Measurements from ENCODE around the gene TWIST2. TPM values are rescaled to one million over a fixed set of nuclear protein-coding genes. Genes with fewer than 3 reads are reported as not detected.

Gene TWIST2
- polyA plus RNA-seq, 3 donors, result 0.43 to 0.49 (median 0.43) TPM

- DNase-seq, result no peak
- H3K4me3 Mint-ChIP-seq, result no peak overlapping the region
- WGBS (ENCODE audit: insufficient coverage), result 82% methylated on average over 5 of the region's 11 CpGs
Measured at GRCh38 chr2:238874330-238875050, 26.6 kb downstream of the TWIST2 start.

DNA sequence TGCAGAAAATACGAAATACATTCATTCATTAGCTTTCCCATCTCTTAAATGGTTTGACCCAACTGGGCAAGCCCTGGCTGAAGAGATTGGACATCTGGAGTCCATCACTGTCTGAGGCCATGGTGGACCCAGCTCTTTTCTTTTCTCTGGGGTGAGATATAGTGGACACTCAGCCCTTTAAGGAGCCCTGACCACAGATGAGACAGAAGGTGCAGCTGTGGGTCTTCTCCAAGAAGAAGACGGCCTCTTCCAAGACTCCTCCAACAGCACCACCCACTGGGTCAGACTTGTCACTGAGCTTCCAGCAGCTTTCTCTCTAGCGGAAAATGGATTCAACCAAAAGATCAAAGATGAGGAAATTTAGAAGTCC is 27.2 kb downstream of the TWIST2 start:
- Histone ChIP-seq H3K27ac (ENCODE audit: low read depth in 1 of 2, low read length in 2 of 2) (no peak overlapping the region), H3K27me3 (ENCODE audit: control insufficient read depth in 2 of 2, insufficient read depth in 2 of 2, low read length in 2 of 2) (no peaks in the 10 kb centered on the region), H2AFZ (ENCODE audit: insufficient read depth, low read depth, low read length, poor library complexity, severe bottlenecking) (no peak overlapping the region), H3K9me3 (replicated peaks in 1 of 2; ENCODE audit: control insufficient read depth in 1 of 2, insufficient read depth in 1 of 2, low read length in 2 of 2) (no peaks in the 10 kb centered on the region), H3K4me3 (replicated peaks in 1 of 3; ENCODE audit: low read depth in 2 of 3, low read length in 3 of 3) (no peak overlapping the region), H3K36me3 (replicated peaks in 1 of 2; ENCODE audit: control insufficient read depth in 1 of 2, insufficient read depth in 2 of 2, low read length in 2 of 2) (no peaks in the 10 kb centered on the region), H3K9ac (ENCODE audit: insufficient read depth, low read length, poor library complexity, severe bottlenecking) (no peak overlapping the region), H3K4me2 (replicated peaks; ENCODE audit: extremely low read depth, low read length, poor library complexity, severe bottlenecking) (no peak overlapping the region), H4K20me1 (ENCODE audit: insufficient read depth, low read length) (no peaks in the 10 kb centered on the region), H3K4me1 (ENCODE audit: control insufficient read depth in 1 of 2, insufficient read depth in 2 of 2, low read length in 2 of 2) (no peaks in the 10 kb centered on the region), H3K79me2 (ENCODE audit: insufficient read depth, low read length) (no peaks in the 10 kb centered on the region)
- peaks cover 0 to 8% (median 2%) of the 10 kb centered on the region in 7 donors for H3K9me3 Mint-ChIP-seq
- H3K4me3 Mint-ChIP-seq, result no peak overlapping the region
- intact Hi-C loops (cut with micrococcal nuclease), result no loop called here
- no peak overlapping the region for H3K27ac Mint-ChIP-seq
- no peaks in the 10 kb centered on the region for H3K36me3 Mint-ChIP-seq
- no peaks in the 10 kb centered on the region for H3K4me1 Mint-ChIP-seq
- H3K27me3 Mint-ChIP-seq (ENCODE audit: low read depth in 3 of 3), result peaks cover 6 to 22% (median 13%) of the 10 kb centered on the region in 3 donors
- 100% methylated on average over 3 of the region's 3 CpGs for WGBS (ENCODE audit: insufficient coverage)
- no peak for TF ChIP-seq CTCF (IDR thresholded peaks at IDR 0.05)
- no peak for DNase-seq

More at GRCh38 chr2:238874330-238875050, 26.6 kb downstream of the TWIST2 start:
- Mint-ChIP-seq H3K36me3 (no peaks in the 10 kb centered on the region), H3K27ac (no peak overlapping the region), H3K4me1 (no peaks in the 10 kb centered on the region), H3K27me3 (ENCODE audit: low read depth in 3 of 3) (peaks cover 6 to 22% (median 13%) of the 10 kb centered on the region in 3 donors), H3K9me3 (peaks cover 0 to 8% (median 2%) of the 10 kb centered on the region in 7 donors)
- Histone ChIP-seq H3K36me3 (replicated peaks in 1 of 2; ENCODE audit: control insufficient read depth in 1 of 2, insufficient read depth in 2 of 2, low read length in 2 of 2) (no peaks in the 10 kb centered on the region), H3K79me2 (ENCODE audit: insufficient read depth, low read length) (no peaks in the 10 kb centered on the region), H3K9me3 (replicated peaks in 1 of 2; ENCODE audit: control insufficient read depth in 1 of 2, insufficient read depth in 1 of 2, low read length in 2 of 2) (no peaks in the 10 kb centered on the region), H4K20me1 (ENCODE audit: insufficient read depth, low read length) (no peaks in the 10 kb centered on the region), H3K27ac (ENCODE audit: low read depth in 1 of 2, low read length in 2 of 2) (no peak overlapping the region), H2AFZ (ENCODE audit: insufficient read depth, low read depth, low read length, poor library complexity, severe bottlenecking) (no peak overlapping the region), H3K4me3 (replicated peaks in 1 of 3; ENCODE audit: low read depth in 2 of 3, low read length in 3 of 3) (no peak overlapping the region), H3K4me1 (ENCODE audit: control insufficient read depth in 1 of 2, insufficient read depth in 2 of 2, low read length in 2 of 2) (no peaks in the 10 kb centered on the region), H3K9ac (ENCODE audit: insufficient read depth, low read length, poor library complexity, severe bottlenecking) (no peak overlapping the region), H3K4me2 (replicated peaks; ENCODE audit: extremely low read depth, low read length, poor library complexity, severe bottlenecking) (no peak overlapping the region), H3K27me3 (ENCODE audit: control insufficient read depth in 2 of 2, insufficient read depth in 2 of 2, low read length in 2 of 2) (no peaks in the 10 kb centered on the region)
- intact Hi-C loops (cut with micrococcal nuclease), result no loop called here
- no peak for TF ChIP-seq CTCF (IDR thresholded peaks at IDR 0.05)

Measured in CD14-positive monocyte (primary cell).